Activated CD8-positive, alpha-beta memory T cell treated with anti-CD3 and anti-CD28 coated beads, Interleukin-2, amount 50 U/mL, for 4 hours (primary cell): ENCODE data around the gene BMP6.
"Not testable (repeated sequence)": the region's sequence is repeated elsewhere in the genome, so short reads cannot be mapped to it uniquely, and the experiment has no call there.

Experiments used
- DNase-seq: peaks from one replicate; pipeline ENCODE4 v3.0.0-alpha.2; 2020

Gene BMP6

GRCh38 chr6:7891078-7891872, 165.4 kb downstream of the BMP6 start:
- DNase-seq: no peak

- DNase-seq: not testable (repeated sequence)
These were observed 166.5 kb downstream of the BMP6 start for GRCh38 chr6:7892367-7892766.

GRCh38 chr6:7893342-7893741, 167.4 kb downstream of the BMP6 start:
- no peak for DNase-seq

GRCh38 chr6:7894262-7895124, 168.6 kb downstream of the BMP6 start:
- DNase-seq: no peak

- no peak for DNase-seq
These were observed 169.2 kb downstream of the BMP6 start for GRCh38 chr6:7895125-7895423.

- no peak for DNase-seq
These were observed 170.6 kb downstream of the BMP6 start for GRCh38 chr6:7896465-7896987.

GRCh38 chr6:7897461-7898192, 171.7 kb downstream of the BMP6 start:
- DNase-seq: no peak

GRCh38 chr6:7898193-7898586, 172.3 kb downstream of the BMP6 start:
- not testable (repeated sequence) for DNase-seq

GRCh38 chr6:7899101-7899888, 173.4 kb downstream of the BMP6 start:
- no peak for DNase-seq

- DNase-seq: no peak
These were observed 174.0 kb downstream of the BMP6 start for GRCh38 chr6:7899889-7900213.

- no peak for DNase-seq
These were observed 174.7 kb downstream of the BMP6 start for GRCh38 chr6:7900621-7901020.

- no peak for DNase-seq
These were observed 175.2 kb downstream of the BMP6 start for GRCh38 chr6:7901056-7901455.

GRCh38 chr6:7901780-7902179, 175.9 kb downstream of the BMP6 start:
- no peak for DNase-seq

- no peak for DNase-seq
These were observed 176.3 kb downstream of the BMP6 start for GRCh38 chr6:7902221-7902620.

- no peak for DNase-seq
These were observed 177.0 kb downstream of the BMP6 start for GRCh38 chr6:7902867-7903266.

GRCh38 chr6:7903673-7904072, 177.8 kb downstream of the BMP6 start:
- DNase-seq: no peak

GRCh38 chr6:7904654-7905319, 178.9 kb downstream of the BMP6 start:
- no peak for DNase-seq

- no peak for DNase-seq
These were observed 179.5 kb downstream of the BMP6 start for GRCh38 chr6:7905416-7905815.

GRCh38 chr6:7906741-7907140, 180.8 kb downstream of the BMP6 start:
- no peak for DNase-seq

- DNase-seq: no peak
These were observed 181.3 kb downstream of the BMP6 start for GRCh38 chr6:7907159-7907558.

GRCh38 chr6:7909323-7910276, 183.7 kb downstream of the BMP6 start:
- DNase-seq: peak; percentile 50
